Prostate gland (tissue), 2 donors: ENCODE measurements around the gene SNX13. TPM values are rescaled to one million over a fixed set of nuclear protein-coding genes. Genes with fewer than 3 reads are reported as not detected.

Experiments
- DNase-seq: peaks from one replicate; pipeline ENCODE4 v3.0.0-alpha.2; 2019; ENCODE audit warnings: low spot score
- H3K27ac ChIP-seq, 2 donors: fragments of 200-600 bp; sonication (generic); 2 replicates each; pipeline ENCODE4 v1.5.1; 2017 to 2019
- H3K27me3 ChIP-seq: fragments of 200-600 bp; sonication (generic); replicated peaks from 2 replicates; pipeline ENCODE4 v1.5.1; 2019; ENCODE audit not compliant: insufficient read depth
- H3K36me3 ChIP-seq, 2 donors: fragments of 200-600 bp; sonication (generic); 1 replicate in 1 of 2; 2 replicates in 1 of 2; pipeline versions ENCODE4 v1.5.1 to v1.8.1; 2017 to 2019
- H3K4me1 ChIP-seq: fragments of 200-600 bp; sonication (generic); replicated peaks from 2 replicates; pipeline ENCODE4 v1.5.1; 2019
- H3K4me3 ChIP-seq, 2 donors: fragments of 200-600 bp; sonication (generic); 2 replicates each; pipeline ENCODE4 v1.5.1; 2017 to 2019
- H3K9me3 ChIP-seq: fragments of 200-600 bp; sonication (generic); 2 replicates; pipeline ENCODE4 v1.5.1; 2017
- CTCF ChIP-seq, 4 experiments: fragments of 200-600 bp in 2 of 4; fragments of 450-650 bp in 2 of 4; sonication (generic) in 2 of 4; IDR thresholded peaks; 1 replicate in 3 of 4; 2 replicates in 1 of 4; pipeline ENCODE4 v1.5.1; 2016 to 2019; ENCODE audit warnings: antibody characterized with exemption in 4 of 4, mild to moderate bottlenecking in 2 of 4, moderate library complexity in 2 of 4
- POLR2A ChIP-seq: fragments of 450-650 bp; IDR thresholded peaks from one replicate; pipeline ENCODE4 v1.6.1; 2016; ENCODE audit warnings: antibody characterized with exemption, mild to moderate bottlenecking
- POLR2AphosphoS5 ChIP-seq: sonication (generic); formaldehyde crosslinking; IDR thresholded peaks from one replicate; pipeline ENCODE4 v1.6.1; 2017; ENCODE audit warnings: antibody characterized with exemption
- WGBS: methylation state at CpG from one replicate; pipeline ENCODE4 v1.1.5; 2018; 5-methylcytosine and 5-hydroxymethylcytosine counted together
- intact Hi-C: fragments of 100-400 bp; cut with DNase I; formaldehyde crosslinking; loops from one replicate; pipeline ENCODE4 v1.14.2; 2022
- total RNA-seq, 2 donors: library from RNA; depleted of rRNA; stranded (reverse); fragments of >200 nt; gene quantifications; one replicate each; pipeline ENCODE4 v1.1.0, GENCODE V29; 2016

The SNX13 gene
- total RNA-seq, 2 donors from 2014 or later, result 46.9 to 63.5 TPM

GRCh38 chr7:17917842-17918241 is 22.5 kb downstream of the SNX13 start:
- WGBS, result 93% methylated on average over 3 of the region's 3 CpGs
- intact Hi-C loops, result no loop called here
- H3K27me3 ChIP-seq, result no peaks in the 10 kb centered on the region

DNA sequence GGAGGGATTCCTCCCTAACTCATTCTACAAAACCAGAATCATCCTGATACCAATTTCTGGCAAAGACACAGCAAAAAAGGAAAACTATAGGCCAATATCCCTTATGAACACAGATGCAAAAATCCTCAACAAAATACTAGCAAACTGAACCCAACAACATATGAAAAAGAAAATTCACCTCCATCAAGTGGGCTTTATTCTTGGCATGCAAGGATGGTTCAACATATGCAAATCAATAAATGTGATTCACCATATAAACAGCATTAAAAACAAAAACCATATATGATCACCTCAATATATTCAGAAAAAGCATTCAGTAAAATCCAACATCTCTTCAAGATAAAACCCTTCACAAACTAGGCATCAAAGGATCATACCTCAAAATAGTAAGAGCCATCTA is 23.5 kb downstream of the SNX13 start:
- TF ChIP-seq POLR2AphosphoS5 (no peak), POLR2A (no peak), CTCF (IDR thresholded peaks at IDR 0.05) (no peak)
- H3K4me3 ChIP-seq, result no peak overlapping the region
- no peak overlapping the region for H3K27ac ChIP-seq
- DNase-seq, result no peak
- no peaks in the 10 kb centered on the region for H3K36me3 ChIP-seq
- no peaks in the 10 kb centered on the region for H3K27me3 ChIP-seq
- intact Hi-C loops, result no loop called here
- no peaks in the 10 kb centered on the region for H3K9me3 ChIP-seq
- no peaks in the 10 kb centered on the region for H3K4me1 ChIP-seq

More at GRCh38 chr7:17917842-17918241, 22.5 kb downstream of the SNX13 start:
- Histone ChIP-seq H3K4me3 (no peak overlapping the region), H3K4me1 (no peaks in the 10 kb centered on the region), H3K36me3 (no peaks in the 10 kb centered on the region), H3K27ac (no peak overlapping the region), H3K9me3 (no peaks in the 10 kb centered on the region)
- DNase-seq, result no peak
- no peak for TF ChIP-seq CTCF (IDR thresholded peaks at IDR 0.05)
- no peak for TF ChIP-seq POLR2A
- TF ChIP-seq POLR2AphosphoS5, result no peak

DNA sequence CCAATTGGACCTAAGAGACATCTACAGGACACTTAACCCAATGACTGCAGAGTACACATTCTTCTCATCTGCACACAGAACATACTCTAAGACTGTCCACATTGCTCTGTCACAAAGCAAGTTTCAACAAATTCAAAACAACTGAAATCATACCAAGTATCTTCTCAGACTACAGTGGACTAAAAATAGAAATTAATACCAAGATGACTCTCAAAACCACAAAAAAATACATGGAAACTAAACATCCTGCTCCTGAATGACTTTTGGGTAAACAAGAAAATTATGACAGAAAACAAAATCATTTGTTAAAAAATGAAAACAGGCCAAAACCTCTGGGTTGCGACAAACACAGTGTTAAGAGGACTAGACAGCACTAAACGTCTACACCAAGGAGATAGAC is 24.5 kb downstream of the SNX13 start:
- intact Hi-C loops, result no loop called here
- no peak for TF ChIP-seq POLR2AphosphoS5
- TF ChIP-seq CTCF (IDR thresholded peaks at IDR 0.05), result no peak
- no peak for TF ChIP-seq POLR2A
- DNase-seq, result no peak
- Histone ChIP-seq H3K4me3 (no peak overlapping the region), H3K27me3 (no peaks in the 10 kb centered on the region), H3K36me3 (no peaks in the 10 kb centered on the region), H3K4me1 (no peaks in the 10 kb centered on the region), H3K9me3 (no peaks in the 10 kb centered on the region), H3K27ac (no peak overlapping the region)
- WGBS, result 92% methylated on average over 2 of the region's 2 CpGs

DNA sequence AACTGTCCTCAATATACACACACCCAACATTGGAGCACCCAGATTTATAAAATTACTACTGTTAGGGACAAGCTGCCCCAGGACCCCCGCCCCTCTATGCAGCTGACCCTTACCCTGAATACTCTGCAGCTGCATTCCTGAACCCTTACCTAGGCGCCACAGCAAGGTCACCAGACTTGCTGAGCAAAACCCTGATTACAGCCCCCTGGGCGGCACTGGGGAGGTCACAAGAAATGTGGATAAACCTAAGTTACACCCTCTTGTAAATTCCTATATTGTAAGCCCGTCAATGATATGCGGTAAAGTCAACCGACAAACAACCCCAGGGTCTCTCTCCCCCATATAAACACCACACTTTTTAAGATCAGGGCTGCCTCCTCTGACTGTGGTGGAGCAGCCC is 25.1 kb downstream of the SNX13 start:
- no peak overlapping the region for H3K27ac ChIP-seq
- H3K4me1 ChIP-seq, result no peaks in the 10 kb centered on the region
- intact Hi-C loops, result no loop called here
- 83% methylated on average over 6 of the region's 6 CpGs for WGBS
- H3K27me3 ChIP-seq, result no peaks in the 10 kb centered on the region
- TF ChIP-seq CTCF (IDR thresholded peaks at IDR 0.05), result no peak
- TF ChIP-seq POLR2A, result no peak
- no peak for TF ChIP-seq POLR2AphosphoS5
- no peaks in the 10 kb centered on the region for H3K36me3 ChIP-seq
- no peak for DNase-seq
- H3K4me3 ChIP-seq, result no peak overlapping the region
- H3K9me3 ChIP-seq, result no peaks in the 10 kb centered on the region

- TF ChIP-seq POLR2AphosphoS5, result no peak
- DNase-seq, result no peak
- H3K4me1 ChIP-seq, result no peaks in the 10 kb centered on the region
- no peaks in the 10 kb centered on the region for H3K36me3 ChIP-seq
- no peak overlapping the region for H3K4me3 ChIP-seq
- intact Hi-C loops, result no loop called here
- WGBS, result 94% methylated on average over 2 of the region's 2 CpGs
- H3K9me3 ChIP-seq, result no peaks in the 10 kb centered on the region
- no peaks in the 10 kb centered on the region for H3K27me3 ChIP-seq
- H3K27ac ChIP-seq, result no peak overlapping the region
These were observed 27.0 kb downstream of the SNX13 start for GRCh38 chr7:17913250-17913649.
